ENCODE results near the gene NFKBIB. TPM values are rescaled to one million over a fixed set of nuclear protein-coding genes. Genes with fewer than 3 reads are reported as not detected.
"Not testable (repeated sequence)": the region's sequence is repeated elsewhere in the genome, so short reads cannot be mapped to it uniquely, and the experiment has no call there.

NFKBIB gene
- total RNA-seq, 1 donor from 2014 or later = 15.3 TPM

DNA sequence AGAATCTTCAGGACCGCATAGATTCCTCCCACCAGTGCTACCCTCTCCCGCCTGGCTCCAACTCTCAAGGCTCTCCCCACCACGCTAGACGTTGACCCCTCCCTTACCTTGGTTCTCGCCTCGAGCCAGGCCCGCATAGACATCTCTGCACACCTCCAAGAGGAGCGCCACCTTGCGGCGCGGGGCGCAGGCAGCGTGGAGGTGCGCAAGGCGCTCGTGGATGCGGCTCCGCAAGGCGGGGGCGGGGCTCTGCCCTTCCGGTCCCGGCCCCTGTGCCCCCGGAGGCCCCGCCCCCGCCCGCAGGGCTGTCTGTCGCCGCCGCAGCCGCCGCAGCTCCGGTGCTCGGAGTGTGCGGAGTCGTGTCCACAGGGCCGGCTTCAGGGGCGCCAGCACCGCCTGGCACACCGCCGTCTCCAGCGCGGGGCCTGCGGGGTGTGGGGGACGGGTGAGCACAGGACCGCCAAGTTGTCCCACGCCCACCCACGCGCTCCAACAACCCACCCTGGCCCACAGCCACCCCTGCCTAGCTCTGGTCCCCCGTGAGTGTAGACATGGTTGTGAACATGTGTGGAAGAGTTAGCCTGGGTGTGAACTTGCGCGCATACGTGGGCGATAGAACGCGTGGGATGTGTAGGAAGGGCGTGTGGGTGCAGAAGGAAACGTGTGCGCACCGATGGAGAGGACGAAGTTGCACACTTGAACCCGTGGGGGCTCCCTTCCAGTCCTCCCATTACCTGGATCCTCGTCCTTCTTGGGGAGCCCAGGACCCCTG, 29.7 kb upstream of the NFKBIB start:
- peak overlapping the region; percentile 68 for H3K4me3 Mint-ChIP-seq (ENCODE audit: unreplicated experiment)
- H3K27me3 Mint-ChIP-seq (ENCODE audit: low read depth) = no peaks in the 10 kb centered on the region
- peaks cover 9% of the 10 kb centered on the region for H3K4me1 Mint-ChIP-seq (ENCODE audit: low read depth)
- H3K9me3 Mint-ChIP-seq (ENCODE audit: low read depth) = no peaks in the 10 kb centered on the region
- TF ChIP-seq, protein P1, sequence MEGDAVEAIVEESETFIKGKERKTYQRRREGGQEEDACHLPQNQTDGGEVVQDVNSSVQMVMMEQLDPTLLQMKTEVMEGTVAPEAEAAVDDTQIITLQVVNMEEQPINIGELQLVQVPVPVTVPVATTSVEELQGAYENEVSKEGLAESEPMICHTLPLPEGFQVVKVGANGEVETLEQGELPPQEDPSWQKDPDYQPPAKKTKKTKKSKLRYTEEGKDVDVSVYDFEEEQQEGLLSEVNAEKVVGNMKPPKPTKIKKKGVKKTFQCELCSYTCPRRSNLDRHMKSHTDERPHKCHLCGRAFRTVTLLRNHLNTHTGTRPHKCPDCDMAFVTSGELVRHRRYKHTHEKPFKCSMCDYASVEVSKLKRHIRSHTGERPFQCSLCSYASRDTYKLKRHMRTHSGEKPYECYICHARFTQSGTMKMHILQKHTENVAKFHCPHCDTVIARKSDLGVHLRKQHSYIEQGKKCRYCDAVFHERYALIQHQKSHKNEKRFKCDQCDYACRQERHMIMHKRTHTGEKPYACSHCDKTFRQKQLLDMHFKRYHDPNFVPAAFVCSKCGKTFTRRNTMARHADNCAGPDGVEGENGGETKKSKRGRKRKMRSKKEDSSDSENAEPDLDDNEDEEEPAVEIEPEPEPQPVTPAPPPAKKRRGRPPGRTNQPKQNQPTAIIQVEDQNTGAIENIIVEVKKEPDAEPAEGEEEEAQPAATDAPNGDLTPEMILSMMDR (IDR thresholded peaks at IDR 0.05) = peak; percentile 83
- no peaks in the 10 kb centered on the region for H3K36me3 Mint-ChIP-seq (ENCODE audit: low read depth)
- DNase-seq (ENCODE audit: low spot score) = no peak
- no peak overlapping the region for H3K27ac Mint-ChIP-seq (ENCODE audit: unreplicated experiment)

DNA sequence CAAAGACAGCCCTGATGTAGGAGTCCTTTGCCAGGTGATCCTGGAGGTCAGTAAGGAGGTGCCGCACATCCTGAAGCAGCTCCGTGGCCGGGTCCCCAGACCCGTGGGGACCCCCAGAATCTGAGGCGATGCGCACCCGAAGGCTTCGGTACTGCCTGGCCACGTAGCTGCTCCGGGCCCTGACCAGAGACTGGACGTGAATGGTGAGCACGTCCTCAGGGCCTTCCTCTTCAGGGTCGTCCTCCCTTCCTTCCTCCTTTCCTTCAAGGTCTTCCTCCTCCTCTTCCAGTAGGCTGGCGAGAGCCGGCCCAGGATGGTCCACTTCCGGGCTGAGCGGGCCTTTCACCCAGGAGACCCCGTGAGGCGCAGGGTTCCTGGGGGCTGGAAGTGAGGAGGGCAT, 29.2 kb upstream of the NFKBIB start:
- no peak overlapping the region for H3K27ac Mint-ChIP-seq (ENCODE audit: unreplicated experiment)
- H3K36me3 Mint-ChIP-seq (ENCODE audit: low read depth) = no peaks in the 10 kb centered on the region
- TF ChIP-seq, protein P1 (IDR thresholded peaks at IDR 0.05) = no peak
- DNase-seq (ENCODE audit: low spot score) = no peak
- peak overlapping the region; percentile 35 for H3K4me3 Mint-ChIP-seq (ENCODE audit: unreplicated experiment)
- no peaks in the 10 kb centered on the region for H3K9me3 Mint-ChIP-seq (ENCODE audit: low read depth)
- H3K4me1 Mint-ChIP-seq (ENCODE audit: low read depth) = peaks cover 9% of the 10 kb centered on the region
- H3K27me3 Mint-ChIP-seq (ENCODE audit: low read depth) = no peaks in the 10 kb centered on the region

DNA sequence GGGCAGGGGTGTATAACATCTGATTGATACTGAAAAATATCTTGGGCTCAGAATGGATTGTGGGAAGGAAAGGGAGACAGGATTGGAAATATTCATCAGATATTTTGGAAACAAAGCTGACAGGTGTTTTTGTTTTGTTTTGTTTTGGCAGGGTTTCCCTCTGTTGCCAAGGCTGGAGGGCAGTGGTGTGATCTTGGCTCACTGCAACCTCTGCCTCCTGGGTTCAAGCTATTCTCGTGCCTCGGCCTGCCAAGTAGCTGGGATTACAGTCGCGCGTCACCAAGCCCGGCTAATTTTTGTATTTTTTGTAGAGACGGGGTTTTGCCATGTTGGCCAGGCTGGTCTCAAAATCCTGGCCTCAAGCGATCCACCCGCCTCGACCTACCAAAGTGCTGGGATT, 26.4 kb upstream of the NFKBIB start:
- H3K27ac Mint-ChIP-seq (ENCODE audit: unreplicated experiment); H3K4me3 Mint-ChIP-seq (ENCODE audit: unreplicated experiment); H3K4me1 Mint-ChIP-seq (ENCODE audit: low read depth); DNase-seq (ENCODE audit: low spot score); H3K27me3 Mint-ChIP-seq (ENCODE audit: low read depth); H3K9me3 Mint-ChIP-seq (ENCODE audit: low read depth); H3K36me3 Mint-ChIP-seq (ENCODE audit: low read depth): not testable (repeated sequence)

DNA sequence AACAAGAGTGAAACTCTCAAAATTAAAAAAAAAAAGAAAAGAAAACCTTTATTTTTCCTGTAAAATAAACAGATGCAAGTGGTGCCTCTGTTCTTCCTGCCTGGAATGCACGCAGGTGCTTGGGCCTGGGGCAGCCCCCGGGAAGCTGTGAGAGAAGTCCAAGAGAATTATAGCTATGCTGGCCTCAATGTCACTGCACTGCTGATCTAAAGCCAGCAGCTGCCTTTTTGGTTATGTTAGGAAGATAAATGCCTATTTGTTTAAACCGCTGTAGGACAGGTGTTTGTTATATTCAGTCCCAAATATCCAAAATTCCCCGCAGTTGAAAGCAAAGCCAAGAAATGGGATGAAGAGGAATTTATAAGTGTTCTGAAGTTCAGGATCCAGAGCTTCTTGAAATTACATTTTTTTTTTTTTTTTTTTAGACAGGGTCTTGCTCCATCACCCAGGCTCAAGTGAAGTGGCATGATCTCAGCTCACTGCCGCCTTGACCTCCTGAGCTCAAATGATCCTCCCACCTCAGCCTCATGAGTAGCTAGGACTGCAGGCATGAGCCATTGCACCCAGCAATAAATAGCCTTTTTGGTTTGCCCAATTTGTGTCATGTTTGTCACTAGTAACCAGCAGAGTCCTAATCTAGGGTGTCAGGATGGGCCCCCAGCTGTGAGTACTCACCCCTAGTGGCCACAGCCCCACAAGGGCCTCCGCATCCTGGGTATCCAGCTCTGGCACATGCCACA, 23.9 kb upstream of the NFKBIB start:
- no peaks in the 10 kb centered on the region for H3K27me3 Mint-ChIP-seq (ENCODE audit: low read depth)
- DNase-seq (ENCODE audit: low spot score) = no peak
- TF ChIP-seq, protein P1 (IDR thresholded peaks at IDR 0.05) = no peak
- no peak overlapping the region for H3K27ac Mint-ChIP-seq (ENCODE audit: unreplicated experiment)
- no peaks in the 10 kb centered on the region for H3K9me3 Mint-ChIP-seq (ENCODE audit: low read depth)
- no peaks in the 10 kb centered on the region for H3K4me1 Mint-ChIP-seq (ENCODE audit: low read depth)
- no peaks in the 10 kb centered on the region for H3K36me3 Mint-ChIP-seq (ENCODE audit: low read depth)
- H3K4me3 Mint-ChIP-seq (ENCODE audit: unreplicated experiment) = no peak overlapping the region

DNA sequence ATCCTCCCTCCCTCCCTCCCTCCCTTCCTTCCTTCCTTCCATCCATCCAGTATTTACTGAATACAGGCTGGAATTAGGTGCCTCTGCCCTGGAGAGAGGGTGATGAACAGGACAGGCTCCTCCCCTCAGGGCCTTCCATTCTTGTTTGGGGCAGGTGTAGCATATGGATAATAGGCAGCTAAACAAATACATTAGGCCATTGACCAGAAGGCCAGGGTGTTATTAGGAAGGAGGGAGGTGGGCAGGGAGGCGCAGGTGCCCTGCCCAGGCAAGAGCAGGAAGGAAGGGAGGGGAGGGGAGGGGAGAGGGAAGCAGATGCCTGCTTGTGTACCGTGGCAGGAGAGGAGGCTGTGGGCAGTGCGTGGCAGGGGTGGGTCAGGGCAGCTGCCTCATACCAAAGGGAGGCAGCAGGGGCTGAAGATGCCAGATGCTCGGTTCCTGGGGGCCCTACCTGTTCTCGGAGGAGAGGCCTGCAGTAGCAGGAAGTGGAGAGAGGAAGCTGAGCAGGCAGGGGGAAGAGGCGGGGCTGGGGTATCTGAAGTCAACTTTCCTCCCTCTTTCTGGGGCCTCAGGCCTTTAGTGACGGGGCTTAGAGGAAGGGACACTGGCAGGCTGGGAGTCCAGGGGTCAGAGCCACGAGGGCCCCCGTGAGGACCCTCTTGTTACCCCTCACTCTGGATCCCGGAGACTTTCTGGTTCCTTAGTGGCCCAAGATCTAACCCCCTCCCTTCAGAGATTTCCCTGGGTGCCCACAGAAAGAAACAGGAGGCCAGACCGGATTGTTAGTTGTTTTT, 21.8 kb upstream of the NFKBIB start, which contains the start of gene RINL:
TSS of gene RINL (minus strand) at position 495 of the 794 bp plus-strand sequence. CDS start 1,533 bp downstream, outside the sequence.
- TF ChIP-seq, protein P1 (IDR thresholded peaks at IDR 0.05) = no peak
- Mint-ChIP-seq H3K27me3 (ENCODE audit: low read depth) (no peaks in the 10 kb centered on the region), H3K4me1 (ENCODE audit: low read depth) (no peaks in the 10 kb centered on the region), H3K27ac (ENCODE audit: unreplicated experiment) (no peak within 1 kb of the TSS), H3K4me3 (ENCODE audit: unreplicated experiment) (no peak within 1 kb of the TSS), H3K36me3 (ENCODE audit: low read depth) (peaks cover 7% of the 10 kb centered on the region), H3K9me3 (ENCODE audit: low read depth) (no peaks in the 10 kb centered on the region)
- no peak for DNase-seq (ENCODE audit: low spot score)

Data from chondrocyte (in vitro differentiated cells).